ENCODE measurements around the gene LRG1.

- no peak for TF ChIP-seq USF1 (IDR thresholded peaks at IDR 0.05)
- TF ChIP-seq MAX (IDR thresholded peaks at IDR 0.05): no peak
- TF ChIP-seq YY1 (IDR thresholded peaks at IDR 0.05; ENCODE audit: low read depth): no peak
- TF ChIP-seq EP300 (IDR thresholded peaks at IDR 0.05; ENCODE audit: borderline replicate concordance): no peak
- no peak for TF ChIP-seq NFIC (IDR thresholded peaks at IDR 0.05)
- no peak for TF ChIP-seq CEBPB (IDR thresholded peaks at IDR 0.05)
- no peak for TF ChIP-seq REST (IDR thresholded peaks at IDR 0.05; ENCODE audit: low read depth)
- no peak for TF ChIP-seq TEAD4 (IDR thresholded peaks at IDR 0.05)
- TF ChIP-seq RAD21 (IDR thresholded peaks at IDR 0.05; ENCODE audit: low read depth): no peak
- no peak for TF ChIP-seq EGR1 (IDR thresholded peaks at IDR 0.05)
- no peak for TF ChIP-seq TAF1 (IDR thresholded peaks at IDR 0.05; ENCODE audit: low read depth)
- no peak for TF ChIP-seq CREB1 (IDR thresholded peaks at IDR 0.05; ENCODE audit: low read depth)
Observed at GRCh38 chr19:4498694-4499093, 41.1 kb downstream of the LRG1 start.
